HEK293 (cell line): ENCODE measurements around the gene LRRFIP1.

Experiments used
- GLI4 ChIP-seq: fragments of 450-650 bp; formaldehyde crosslinking; IDR thresholded peaks from 2 replicates; pipeline ENCODE4 v1.5.1; 2016; ENCODE audit warnings: missing biosample characterization, missing genetic modification characterization
- KLF8 ChIP-seq: fragments of 450-650 bp; formaldehyde crosslinking; IDR thresholded peaks from 2 replicates; pipeline ENCODE4 v1.5.1; 2016; ENCODE audit warnings: missing biosample characterization, missing genetic modification characterization
- ZNF132 ChIP-seq: fragments of 450-650 bp; formaldehyde crosslinking; IDR thresholded peaks from 2 replicates; pipeline ENCODE4 v1.5.1; 2017; ENCODE audit warnings: missing biosample characterization, missing genetic modification characterization, borderline replicate concordance
- ZNF133 ChIP-seq: fragments of 450-650 bp; formaldehyde crosslinking; IDR thresholded peaks from 2 replicates; pipeline ENCODE4 v1.5.1; 2016; ENCODE audit warnings: missing biosample characterization, missing genetic modification characterization
- ZNF175 ChIP-seq: fragments of 450-650 bp; formaldehyde crosslinking; IDR thresholded peaks from 2 replicates; pipeline ENCODE4 v1.5.1; 2016; ENCODE audit warnings: missing biosample characterization, missing genetic modification characterization
- ZNF701 ChIP-seq: fragments of 450-650 bp; formaldehyde crosslinking; IDR thresholded peaks from 2 replicates; pipeline ENCODE4 v1.5.1; 2016; ENCODE audit warnings: missing biosample characterization, missing genetic modification characterization
- TF ChIP-seq, protein P1 (sequence below): fragments of 450-650 bp; formaldehyde crosslinking; IDR thresholded peaks from 2 replicates; pipeline ENCODE4 v1.5.1; 2016; ENCODE audit warnings: missing biosample characterization, missing genetic modification characterization
- TF ChIP-seq, protein P2 (sequence below): fragments of 450-650 bp; formaldehyde crosslinking; IDR thresholded peaks from 2 replicates; pipeline ENCODE4 v1.5.1; 2016; ENCODE audit warnings: missing biosample characterization, missing genetic modification characterization
- TF ChIP-seq, protein P3 (sequence below): fragments of 450-650 bp; formaldehyde crosslinking; IDR thresholded peaks from 2 replicates; pipeline ENCODE4 v1.5.1; 2016; ENCODE audit warnings: missing biosample characterization, missing genetic modification characterization

Gene LRRFIP1

DNA sequence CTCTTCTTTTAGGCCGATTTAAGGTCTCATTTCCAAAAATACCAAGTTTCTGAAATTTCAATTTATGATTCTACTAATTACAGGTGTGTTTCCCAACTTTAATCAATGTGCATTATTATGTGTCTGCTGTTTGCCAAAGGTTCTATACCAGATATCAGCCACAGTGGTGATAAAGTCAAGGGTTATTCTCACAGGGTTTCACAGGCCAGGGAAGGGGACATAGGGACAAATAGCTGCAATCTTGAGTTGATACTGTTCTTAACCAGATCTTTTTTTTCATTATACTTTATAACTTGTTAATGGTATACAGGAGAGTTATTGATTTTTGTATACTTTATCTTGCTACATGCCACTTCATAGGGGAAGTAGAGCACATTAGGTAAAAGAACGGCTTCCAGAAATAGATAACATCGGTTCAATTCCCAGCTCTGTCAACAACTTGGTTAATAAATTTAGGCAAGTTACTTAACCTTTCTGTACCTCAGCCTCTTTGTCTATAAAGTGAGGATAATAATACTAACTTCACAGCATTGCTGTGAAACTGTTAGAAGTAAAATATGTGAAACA, 200.1 kb downstream of the LRRFIP1 start (continued):
- TF ChIP-seq, protein P1, sequence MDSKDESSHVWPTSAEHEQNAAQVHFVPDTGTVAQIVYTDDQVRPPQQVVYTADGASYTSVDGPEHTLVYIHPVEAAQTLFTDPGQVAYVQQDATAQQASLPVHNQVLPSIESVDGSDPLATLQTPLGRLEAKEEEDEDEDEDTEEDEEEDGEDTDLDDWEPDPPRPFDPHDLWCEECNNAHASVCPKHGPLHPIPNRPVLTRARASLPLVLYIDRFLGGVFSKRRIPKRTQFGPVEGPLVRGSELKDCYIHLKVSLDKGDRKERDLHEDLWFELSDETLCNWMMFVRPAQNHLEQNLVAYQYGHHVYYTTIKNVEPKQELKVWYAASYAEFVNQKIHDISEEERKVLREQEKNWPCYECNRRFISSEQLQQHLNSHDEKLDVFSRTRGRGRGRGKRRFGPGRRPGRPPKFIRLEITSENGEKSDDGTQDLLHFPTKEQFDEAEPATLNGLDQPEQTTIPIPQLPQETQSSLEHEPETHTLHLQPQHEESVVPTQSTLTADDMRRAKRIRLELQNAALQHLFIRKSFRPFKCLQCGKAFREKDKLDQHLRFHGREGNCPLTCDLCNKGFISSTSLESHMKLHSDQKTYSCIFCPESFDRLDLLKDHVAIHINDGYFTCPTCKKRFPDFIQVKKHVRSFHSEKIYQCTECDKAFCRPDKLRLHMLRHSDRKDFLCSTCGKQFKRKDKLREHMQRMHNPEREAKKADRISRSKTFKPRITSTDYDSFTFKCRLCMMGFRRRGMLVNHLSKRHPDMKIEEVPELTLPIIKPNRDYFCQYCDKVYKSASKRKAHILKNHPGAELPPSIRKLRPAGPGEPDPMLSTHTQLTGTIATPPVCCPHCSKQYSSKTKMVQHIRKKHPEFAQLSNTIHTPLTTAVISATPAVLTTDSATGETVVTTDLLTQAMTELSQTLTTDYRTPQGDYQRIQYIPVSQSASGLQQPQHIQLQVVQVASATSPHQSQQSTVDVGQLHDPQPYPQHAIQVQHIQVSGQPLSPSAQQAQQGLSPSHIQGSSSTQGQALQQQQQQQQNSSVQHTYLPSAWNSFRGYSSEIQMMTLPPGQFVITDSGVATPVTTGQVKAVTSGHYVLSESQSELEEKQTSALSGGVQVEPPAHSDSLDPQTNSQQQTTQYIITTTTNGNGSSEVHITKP (tag by site-specific recombination), result no peak
- TF ChIP-seq GLI4 (no peak), ZNF133 (tag by site-specific recombination) (no peak), ZNF701 (tag by site-specific recombination) (no peak), ZNF175 (no peak), KLF8 (no peak), ZNF132 (tag by site-specific recombination) (no peak)
- TF ChIP-seq, protein P2, sequence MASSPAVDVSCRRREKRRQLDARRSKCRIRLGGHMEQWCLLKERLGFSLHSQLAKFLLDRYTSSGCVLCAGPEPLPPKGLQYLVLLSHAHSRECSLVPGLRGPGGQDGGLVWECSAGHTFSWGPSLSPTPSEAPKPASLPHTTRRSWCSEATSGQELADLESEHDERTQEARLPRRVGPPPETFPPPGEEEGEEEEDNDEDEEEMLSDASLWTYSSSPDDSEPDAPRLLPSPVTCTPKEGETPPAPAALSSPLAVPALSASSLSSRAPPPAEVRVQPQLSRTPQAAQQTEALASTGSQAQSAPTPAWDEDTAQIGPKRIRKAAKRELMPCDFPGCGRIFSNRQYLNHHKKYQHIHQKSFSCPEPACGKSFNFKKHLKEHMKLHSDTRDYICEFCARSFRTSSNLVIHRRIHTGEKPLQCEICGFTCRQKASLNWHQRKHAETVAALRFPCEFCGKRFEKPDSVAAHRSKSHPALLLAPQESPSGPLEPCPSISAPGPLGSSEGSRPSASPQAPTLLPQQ (tag by site-specific recombination), result no peak
- TF ChIP-seq, protein P3, sequence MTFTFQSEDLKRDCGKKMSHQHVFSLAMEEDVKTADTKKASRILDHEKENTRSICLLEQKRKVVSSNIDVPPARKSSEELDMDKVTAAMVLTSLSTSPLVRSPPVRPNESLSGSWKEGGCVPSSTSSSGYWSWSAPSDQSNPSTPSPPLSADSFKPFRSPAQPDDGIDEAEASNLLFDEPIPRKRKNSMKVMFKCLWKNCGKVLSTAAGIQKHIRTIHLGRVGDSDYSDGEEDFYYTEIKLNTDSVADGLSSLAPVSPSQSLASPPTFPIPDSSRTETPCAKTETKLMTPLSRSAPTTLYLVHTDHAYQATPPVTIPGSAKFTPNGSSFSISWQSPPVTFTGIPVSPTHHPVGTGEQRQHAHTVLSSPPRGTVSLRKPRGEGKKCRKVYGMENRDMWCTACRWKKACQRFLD (tag by site-specific recombination), result no peak
